Measurements from ENCODE around the gene C1orf232. TPM values are rescaled to one million over a fixed set of nuclear protein-coding genes. Genes with fewer than 3 reads are reported as not detected.

Gene C1orf232
- total RNA-seq, 1 donor from 2014 or later, result not detected

GRCh38 chr1:26122988-26123973 lies 45.5 kb downstream of the C1orf232 start:
- no peak for TF ChIP-seq CTCF (IDR thresholded peaks at IDR 0.05)
- H3K36me3 Mint-ChIP-seq (ENCODE audit: unreplicated experiment), result peaks cover 26% of the 10 kb centered on the region
- no peak overlapping the region for H3K4me3 Mint-ChIP-seq (ENCODE audit: unreplicated experiment)
- DNase-seq (ENCODE audit: extremely low spot score, unreplicated experiment), result no peak
- H3K4me1 Mint-ChIP-seq (ENCODE audit: unreplicated experiment), result no peaks in the 10 kb centered on the region
- H3K27me3 Mint-ChIP-seq (ENCODE audit: unreplicated experiment), result no peaks in the 10 kb centered on the region
- H3K9me3 Mint-ChIP-seq (ENCODE audit: unreplicated experiment), result no peaks in the 10 kb centered on the region
- no peak overlapping the region for H3K27ac Mint-ChIP-seq (ENCODE audit: unreplicated experiment)

GRCh38 chr1:26121854-26122773 lies 46.6 kb downstream of the C1orf232 start:
- Mint-ChIP-seq H3K27me3 (ENCODE audit: unreplicated experiment) (no peaks in the 10 kb centered on the region), H3K4me3 (ENCODE audit: unreplicated experiment) (no peak overlapping the region), H3K9me3 (ENCODE audit: unreplicated experiment) (no peaks in the 10 kb centered on the region), H3K4me1 (ENCODE audit: unreplicated experiment) (no peaks in the 10 kb centered on the region), H3K27ac (ENCODE audit: unreplicated experiment) (no peak overlapping the region), H3K36me3 (ENCODE audit: unreplicated experiment) (peaks cover 29% of the 10 kb centered on the region)
- DNase-seq (ENCODE audit: extremely low spot score, unreplicated experiment), result no peak
- TF ChIP-seq CTCF (IDR thresholded peaks at IDR 0.05), result no peak

- H3K36me3 Mint-ChIP-seq (ENCODE audit: unreplicated experiment), result peaks cover 27% of the 10 kb centered on the region
- peak; percentile 3 for DNase-seq (ENCODE audit: extremely low spot score, unreplicated experiment)
- H3K4me1 Mint-ChIP-seq (ENCODE audit: unreplicated experiment), result no peaks in the 10 kb centered on the region
- no peak overlapping the region for H3K27ac Mint-ChIP-seq (ENCODE audit: unreplicated experiment)
- H3K4me3 Mint-ChIP-seq (ENCODE audit: unreplicated experiment), result no peak overlapping the region
- no peaks in the 10 kb centered on the region for H3K27me3 Mint-ChIP-seq (ENCODE audit: unreplicated experiment)
- no peak for TF ChIP-seq CTCF (IDR thresholded peaks at IDR 0.05)
- H3K9me3 Mint-ChIP-seq (ENCODE audit: unreplicated experiment), result no peaks in the 10 kb centered on the region
Observed at GRCh38 chr1:26119892-26120608, 48.7 kb downstream of the C1orf232 start.

GRCh38 chr1:26114165-26114927 lies 54.4 kb downstream of the C1orf232 start:
- Mint-ChIP-seq H3K27ac (ENCODE audit: unreplicated experiment) (no peak overlapping the region), H3K9me3 (ENCODE audit: unreplicated experiment) (no peaks in the 10 kb centered on the region), H3K27me3 (ENCODE audit: unreplicated experiment) (no peaks in the 10 kb centered on the region), H3K4me1 (ENCODE audit: unreplicated experiment) (peaks cover 20% of the 10 kb centered on the region), H3K36me3 (ENCODE audit: unreplicated experiment) (peaks cover 13% of the 10 kb centered on the region), H3K4me3 (ENCODE audit: unreplicated experiment) (no peak overlapping the region)
- TF ChIP-seq CTCF (IDR thresholded peaks at IDR 0.05), result no peak
- peak; percentile 11 for DNase-seq (ENCODE audit: extremely low spot score, unreplicated experiment)

Other genes with a start within 250 kb of the C1orf232 start
- 8.4 and 10.4 TPM in 2 replicates for gene PAFAH2, start 170.9 kb downstream of the C1orf232 start, total RNA-seq
- 0.30 and 0.34 TPM in 2 replicates for gene EXTL1, start 147.2 kb downstream of the C1orf232 start, total RNA-seq
- not detected in 2 replicates for gene SLC30A2, start 122.8 kb downstream of the C1orf232 start, total RNA-seq
- 0.21 TPM in 1 of 2 replicates, not detected in the other for gene TRIM63, start 101.3 kb downstream of the C1orf232 start, total RNA-seq
- 7.6 and 7.8 TPM in 2 replicates for gene PDIK1L, start 57.1 kb downstream of the C1orf232 start, total RNA-seq
- not detected in 2 replicates for gene FAM110D, start 9.9 kb downstream of the C1orf232 start, total RNA-seq
- gene ZNF593, start 945 bp upstream of the C1orf232 start, total RNA-seq, result 26.8 and 28.6 TPM in 2 replicates
- not detected in 2 replicates for gene ZNF593OS, start 2.9 kb upstream of the C1orf232 start, total RNA-seq
- gene CNKSR1, start 8.5 kb upstream of the C1orf232 start, total RNA-seq, result 0.89 and 1.1 TPM in 2 replicates
- gene CATSPER4, start 21.6 kb upstream of the C1orf232 start, total RNA-seq, result not detected in 2 replicates
- gene CEP85, start 65.2 kb upstream of the C1orf232 start, total RNA-seq, result 16.5 and 17.7 TPM in 2 replicates
- 138 and 140 TPM in 2 replicates for gene SH3BGRL3, start 111.1 kb upstream of the C1orf232 start, total RNA-seq
- gene UBXN11, start 137.7 kb upstream of the C1orf232 start, total RNA-seq, result 16.6 and 17.0 TPM in 2 replicates
- not detected in 2 replicates for gene CD52, start 149.0 kb upstream of the C1orf232 start, total RNA-seq
- gene CRYBG2, start 185.2 kb upstream of the C1orf232 start, total RNA-seq, result not detected in 2 replicates
- gene ZNF683, start 203.8 kb upstream of the C1orf232 start, total RNA-seq, result not detected in 2 replicates
- not detected in 2 replicates for gene LIN28A, start 241.9 kb upstream of the C1orf232 start, total RNA-seq